OCI-LY1 (cell line): ENCODE results near the gene ABLIM2.

ENCODE experiments used
- CTCF ChIP-seq: fragments of 200-600 bp; sonication (generic), shearing (Covaris generic); IDR thresholded peaks from 2 replicates; pipeline ENCODE4 v1.5.1; 2017; ENCODE audit warnings: mild to moderate bottlenecking, antibody characterized with exemption, low read length, moderate library complexity, mixed read lengths
- EZH2 ChIP-seq: fragments of 200-600 bp; sonication (generic), shearing (Covaris generic); IDR thresholded peaks from 2 replicates; pipeline ENCODE4 v1.8.0; 2017; ENCODE audit warnings: borderline replicate concordance, mixed run types, mild to moderate bottlenecking, antibody characterized with exemption, low read length, moderate library complexity, mixed read lengths

- TF ChIP-seq CTCF (no peak), EZH2 (no peak)
Measured at GRCh38 chr4:8079031-8079885, 79.4 kb downstream of the ABLIM2 start.
